Stomach (tissue), 9 donors: Measurements from ENCODE around the gene TTC17. TPM values are rescaled to one million over a fixed set of nuclear protein-coding genes. Genes with fewer than 3 reads are reported as not detected.

Experiments used
- DNase-seq, 2 donors: peaks; one replicate each; pipeline versions ENCODE4 v3.0.0 to v3.0.0-alpha.2; 2013 to 2019
- H3K27ac ChIP-seq, 5 donors: fragments of 200-600 bp in 4 of 5; sonication (generic) in 4 of 5; one replicate each; pipeline ENCODE4 v1.5.1; 2013 to 2019; ENCODE audit warnings: mild to moderate bottlenecking in 1 of 5, moderate library complexity in 1 of 5
- H3K27me3 ChIP-seq, 3 donors: fragments of 200-600 bp; sonication (generic); one replicate each; pipeline ENCODE4 v1.5.1; 2017 to 2019; ENCODE audit warnings: mixed run types in 1 of 3
- H3K36me3 ChIP-seq, 4 donors: fragments of 200-600 bp; sonication (generic); 1 replicate in 3 of 4; 2 replicates in 1 of 4; pipeline ENCODE4 v1.5.1; 2016 to 2019
- H3K4me1 ChIP-seq, 4 donors: fragments of 200-600 bp; sonication (generic); one replicate each; pipeline ENCODE4 v1.5.1; 2016 to 2019
- H3K4me3 ChIP-seq, 4 donors: fragments of 200-600 bp; sonication (generic) in 3 of 4; one replicate each; pipeline ENCODE4 v1.5.1; 2016 to 2019; ENCODE audit warnings: mild to moderate bottlenecking in 1 of 4
- H3K9me3 ChIP-seq, 4 donors: fragments of 200-600 bp; sonication (generic); one replicate each; pipeline ENCODE4 v1.5.1; 2016 to 2019
- EP300 ChIP-seq: sonication (generic); formaldehyde crosslinking; IDR thresholded peaks from one replicate; pipeline ENCODE4 v1.6.1; 2017; ENCODE audit warnings: antibody characterized with exemption
- POLR2A ChIP-seq, 4 donors: fragments of 450-650 bp; IDR thresholded peaks; one replicate each; pipeline ENCODE4 v1.6.1; 2016; ENCODE audit warnings: antibody characterized with exemption in 4 of 4, control low read depth in 2 of 4, mild to moderate bottlenecking in 1 of 4, moderate library complexity in 1 of 4
- POLR2AphosphoS5 ChIP-seq, 3 donors: sonication (generic); formaldehyde crosslinking; IDR thresholded peaks; one replicate each; pipeline ENCODE4 v1.6.1; 2016; ENCODE audit warnings: antibody characterized with exemption in 3 of 3
- WGBS, 5 donors: extraction: QIAGEN DNeasy Blood & Tissue Kit in 3 of 5; methylation state at CpG; one replicate each; pipeline versions ENCODE4 v1.1.5 to v1.1.7; 2013 to 2018; 5-methylcytosine and 5-hydroxymethylcytosine counted together
- intact Hi-C: fragments of 100-400 bp; cut with DNase I; formaldehyde crosslinking; loops from one replicate; pipeline ENCODE4 v1.15.1; 2023; ENCODE audit warnings: low total_unique reads
- polyA plus RNA-seq, 3 donors: library from polyadenylated mRNA; stranded (reverse); fragments of 200-250 nt; gene quantifications; one replicate each; pipeline ENCODE4 v1.2.3, GENCODE V29; 2013
- total RNA-seq, 5 donors: library from RNA; depleted of rRNA; stranded (reverse); fragments of >200 nt; gene quantifications; one replicate each; pipeline versions ENCODE4 v1.1.0 to v1.2.3, GENCODE V29; 2014 to 2016
- TF ChIP-seq, protein P1 (sequence below), 7 experiments: fragments of 450-650 bp in 4 of 7; fragments of 200-600 bp in 3 of 7; sonication (generic) in 3 of 7; IDR thresholded peaks; one replicate each; pipeline ENCODE4 v1.5.1; 2016 to 2019; ENCODE audit warnings: antibody characterized with exemption in 7 of 7, control low read depth in 2 of 7, mild to moderate bottlenecking in 1 of 7
- donor health status: healthy with polysubstance abuse.
- donor health status: Bipolar disorder and iron deficiency.
- donor health status: healthy.

The TTC17 gene
- total and polyA plus RNA-seq, 8 donors, result 9.0 to 228 (median 66.5) TPM

DNA sequence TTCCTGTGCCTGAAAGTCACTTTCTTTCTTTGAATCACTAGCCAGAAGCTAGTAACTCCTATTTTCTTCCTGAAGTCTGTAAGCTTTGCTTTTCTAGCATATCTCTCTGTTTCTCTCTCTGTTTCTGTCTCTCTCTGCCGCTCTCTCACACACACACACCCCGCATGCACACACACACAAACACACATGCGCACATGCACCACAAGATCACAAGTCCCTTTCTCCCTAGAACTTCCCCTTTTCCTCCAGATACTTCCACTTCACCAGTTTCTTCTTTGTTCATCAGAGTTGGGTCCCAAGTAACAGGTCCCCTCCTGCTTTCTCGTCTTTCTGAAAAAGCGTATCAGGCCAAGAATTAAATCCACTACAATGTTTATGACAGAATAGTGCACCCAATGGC is 173.3 kb downstream of the TTC17 start:
- TF ChIP-seq, protein P1, sequence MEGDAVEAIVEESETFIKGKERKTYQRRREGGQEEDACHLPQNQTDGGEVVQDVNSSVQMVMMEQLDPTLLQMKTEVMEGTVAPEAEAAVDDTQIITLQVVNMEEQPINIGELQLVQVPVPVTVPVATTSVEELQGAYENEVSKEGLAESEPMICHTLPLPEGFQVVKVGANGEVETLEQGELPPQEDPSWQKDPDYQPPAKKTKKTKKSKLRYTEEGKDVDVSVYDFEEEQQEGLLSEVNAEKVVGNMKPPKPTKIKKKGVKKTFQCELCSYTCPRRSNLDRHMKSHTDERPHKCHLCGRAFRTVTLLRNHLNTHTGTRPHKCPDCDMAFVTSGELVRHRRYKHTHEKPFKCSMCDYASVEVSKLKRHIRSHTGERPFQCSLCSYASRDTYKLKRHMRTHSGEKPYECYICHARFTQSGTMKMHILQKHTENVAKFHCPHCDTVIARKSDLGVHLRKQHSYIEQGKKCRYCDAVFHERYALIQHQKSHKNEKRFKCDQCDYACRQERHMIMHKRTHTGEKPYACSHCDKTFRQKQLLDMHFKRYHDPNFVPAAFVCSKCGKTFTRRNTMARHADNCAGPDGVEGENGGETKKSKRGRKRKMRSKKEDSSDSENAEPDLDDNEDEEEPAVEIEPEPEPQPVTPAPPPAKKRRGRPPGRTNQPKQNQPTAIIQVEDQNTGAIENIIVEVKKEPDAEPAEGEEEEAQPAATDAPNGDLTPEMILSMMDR (IDR thresholded peaks at IDR 0.05), result no peak
- TF ChIP-seq POLR2AphosphoS5 (IDR thresholded peaks at IDR 0.05), result no peak
- no peak for TF ChIP-seq POLR2A (IDR thresholded peaks at IDR 0.05)
- no peak for TF ChIP-seq EP300
- H3K27me3 ChIP-seq, result peaks cover 0 to 10% (median 0%) of the 10 kb centered on the region in 3 donors
- no peak overlapping the region for H3K4me3 ChIP-seq
- no peaks in the 10 kb centered on the region for H3K9me3 ChIP-seq
- WGBS, 5 donors, result 85 to 95% (median 91%) methylated on average over 5 of the region's 5 CpGs
- DNase-seq, result no peak
- no peaks in the 10 kb centered on the region for H3K36me3 ChIP-seq
- intact Hi-C loops, result no loop called here
- H3K4me1 ChIP-seq, result no peaks in the 10 kb centered on the region
- H3K27ac ChIP-seq, result no peak overlapping the region

DNA sequence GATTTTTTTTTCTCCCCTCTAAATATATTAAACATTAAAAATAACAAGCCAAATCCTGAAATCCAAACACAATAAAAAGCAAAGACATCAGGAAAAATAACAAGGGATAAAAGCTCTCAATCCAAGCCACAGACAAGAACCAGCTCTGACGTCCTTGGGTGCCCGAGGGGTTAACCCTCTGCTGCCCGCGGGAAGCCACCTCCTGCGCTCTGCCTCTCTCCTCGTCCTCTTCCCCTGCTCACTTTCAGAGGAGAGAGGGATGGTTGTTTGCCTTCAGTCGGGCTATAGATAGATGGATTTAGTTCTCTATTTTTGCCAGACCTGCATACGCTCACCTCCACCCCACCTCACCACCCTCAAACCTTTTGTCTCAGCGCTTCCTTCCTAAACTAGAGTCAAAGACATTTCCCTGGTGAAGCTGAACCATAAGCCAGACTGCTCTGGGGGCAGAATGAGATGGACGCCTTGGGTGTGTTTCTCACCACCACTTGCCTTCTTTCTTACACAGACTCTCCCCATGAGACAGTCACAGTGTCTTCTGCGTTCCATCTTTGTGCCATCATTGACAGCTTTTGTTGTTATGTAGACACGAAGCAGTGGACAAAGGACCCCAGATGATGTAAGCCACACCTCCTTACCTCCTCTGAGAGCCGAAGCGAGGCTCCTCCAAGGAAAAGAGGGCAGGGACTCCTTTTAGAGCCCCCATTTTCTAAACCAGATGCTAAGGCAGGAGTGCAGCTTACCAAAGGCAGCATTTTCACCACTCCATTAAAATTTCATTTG is 179.3 kb downstream of the TTC17 start:
- intact Hi-C loops, result no loop called here
- no peak overlapping the region for H3K27ac ChIP-seq
- no peaks in the 10 kb centered on the region for H3K36me3 ChIP-seq
- peaks cover 0 to 31% (median 4%) of the 10 kb centered on the region in 3 donors for H3K27me3 ChIP-seq
- WGBS, 5 donors, result 19 to 27% (median 23%) methylated on average over 12 to 14 of the region's 14 CpGs
- H3K4me1 ChIP-seq, result no peaks in the 10 kb centered on the region
- DNase-seq, result no peak
- TF ChIP-seq POLR2AphosphoS5 (IDR thresholded peaks at IDR 0.05), result no peak
- TF ChIP-seq, protein P1 (IDR thresholded peaks at IDR 0.05), result no peak
- no peak for TF ChIP-seq EP300
- no peak for TF ChIP-seq POLR2A (IDR thresholded peaks at IDR 0.05)
- peaks cover 7 to 11% (median 10%) of the 10 kb centered on the region in 4 donors for H3K9me3 ChIP-seq
- no peak overlapping the region for H3K4me3 ChIP-seq

DNA sequence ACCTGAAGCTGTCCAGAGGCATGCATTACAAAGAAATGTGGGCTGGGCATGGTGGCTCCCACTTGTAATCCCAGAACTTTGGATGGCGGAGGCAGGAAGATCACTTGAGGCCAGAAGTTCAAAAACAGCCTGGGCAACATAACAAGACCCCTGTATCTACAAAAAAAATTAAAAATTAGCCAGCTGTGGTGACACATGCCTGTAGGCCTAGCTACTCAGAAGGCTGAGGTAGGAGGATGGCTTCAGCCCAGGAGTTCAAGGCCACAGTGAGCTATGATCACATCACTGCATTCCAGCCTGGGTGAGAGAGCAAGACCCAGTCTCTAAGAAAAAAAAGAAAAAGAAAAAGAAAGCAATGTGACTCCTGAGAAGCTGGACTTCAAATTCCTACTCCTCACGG is 183.3 kb downstream of the TTC17 start:
- WGBS, 5 donors, result 85 to 96% (median 92%) methylated on average over 2 of the region's 2 CpGs
- peaks cover 7 to 11% (median 10%) of the 10 kb centered on the region in 4 donors for H3K9me3 ChIP-seq
- peaks cover under 1 to 39% (median 10%) of the 10 kb centered on the region in 3 donors for H3K27me3 ChIP-seq
- no peaks in the 10 kb centered on the region for H3K36me3 ChIP-seq
- H3K27ac ChIP-seq, result no peak overlapping the region
- peaks cover 2 to 6% (median 4%) of the 10 kb centered on the region in 4 donors for H3K4me1 ChIP-seq
- DNase-seq, result no peak
- TF ChIP-seq POLR2A (IDR thresholded peaks at IDR 0.05) (no peak), EP300 (no peak), POLR2AphosphoS5 (IDR thresholded peaks at IDR 0.05) (no peak)
- TF ChIP-seq, protein P1 (IDR thresholded peaks at IDR 0.05), result no peak
- intact Hi-C loops, result no loop called here
- no peak overlapping the region for H3K4me3 ChIP-seq

DNA sequence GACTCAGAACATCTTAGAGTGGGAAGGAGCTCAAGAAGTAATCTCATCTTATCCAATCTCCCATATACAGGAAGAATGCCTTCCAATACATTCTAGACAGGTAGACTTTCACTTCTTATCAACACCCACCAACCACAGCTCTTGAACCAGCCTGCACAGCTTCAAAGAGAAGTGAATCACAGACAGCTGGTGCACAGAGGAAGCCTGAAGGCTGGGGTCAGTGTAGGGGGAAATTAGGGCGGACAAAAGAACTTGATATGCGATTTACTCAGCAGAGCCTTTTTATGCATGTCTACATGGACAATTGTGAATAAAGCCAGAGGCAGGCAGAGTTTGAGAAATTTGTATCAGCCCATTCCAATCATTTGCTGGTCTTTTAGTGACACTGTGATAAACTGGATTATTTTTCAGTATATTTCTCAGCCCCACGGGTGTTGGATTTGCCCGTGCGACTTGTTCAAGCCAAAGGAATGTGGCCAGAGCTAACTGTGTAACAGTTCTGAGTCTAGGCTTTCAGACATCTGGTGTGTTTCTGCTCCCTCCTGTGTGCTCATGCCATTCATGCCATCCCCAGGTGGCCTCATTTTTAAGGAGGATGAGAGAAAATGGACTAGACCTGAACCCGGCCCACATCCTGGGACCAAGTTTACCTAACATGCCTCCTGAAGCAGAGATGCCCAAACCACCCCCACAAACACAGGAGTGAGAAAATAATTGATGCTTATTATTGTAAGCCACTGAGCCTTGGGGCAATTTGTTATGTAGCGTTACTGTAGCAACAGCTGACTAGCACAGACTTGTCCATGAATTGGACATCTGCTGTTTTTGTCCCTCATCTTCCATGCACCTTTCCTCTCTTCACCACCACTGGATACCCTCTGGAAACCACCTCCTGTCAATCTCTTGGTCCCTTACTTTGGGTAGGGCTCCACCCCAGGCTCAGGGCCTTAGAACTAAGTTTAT is 184.3 kb downstream of the TTC17 start:
- Histone ChIP-seq H3K4me3 (no peak overlapping the region), H3K27me3 (peaks cover 5 to 39% (median 17%) of the 10 kb centered on the region in 3 donors), H3K27ac (no peak overlapping the region), H3K9me3 (peaks cover 7 to 11% (median 10%) of the 10 kb centered on the region in 4 donors), H3K36me3 (no peaks in the 10 kb centered on the region), H3K4me1 (peaks cover 12 to 16% (median 14%) of the 10 kb centered on the region in 4 donors)
- no peak for DNase-seq
- TF ChIP-seq POLR2A (IDR thresholded peaks at IDR 0.05) (no peak), POLR2AphosphoS5 (IDR thresholded peaks at IDR 0.05) (no peak), EP300 (no peak)
- TF ChIP-seq, protein P1 (IDR thresholded peaks at IDR 0.05), result no peak
- WGBS, 5 donors, result 77 to 82% (median 80%) methylated on average over 7 of the region's 7 CpGs
- intact Hi-C loops, result no loop called here
